OCI-LY7 (cell line): ENCODE results near the gene CNTN2. TPM values are rescaled to one million over a fixed set of nuclear protein-coding genes. Genes with fewer than 3 reads are reported as not detected.

Source experiments
- BruUV-seq: library from RNA; stranded (reverse); fragments of 400-500 nt; replicated peaks from 2 replicates; lab custom pipeline; 2021; lab: Mats Ljungman, UMichigan
- CTCF ChIA-PET: fragments of 300-600 bp; sonication (Branson Sonifier 250); formaldehyde crosslinking; loops from one replicate; lab custom pipeline; 2022; ENCODE audit warnings: antibody characterized with exemption; ENCODE audit not compliant: unreplicated experiment; lab: Charles Lee
- POLR2A ChIA-PET: fragments of 300-600 bp; sonication (Branson Sonifier 250); formaldehyde crosslinking; loops from one replicate; lab custom pipeline; 2022; ENCODE audit warnings: antibody characterized with exemption; lab: Charles Lee
- DNase-seq: peaks from one replicate; pipeline ENCODE4 v3.0.0-alpha.2; 2015; ENCODE audit warnings: low spot score
- H2AFZ ChIP-seq: fragments of 200-600 bp; sonication (generic), shearing (Covaris generic); 2 replicates; pipeline ENCODE4 v1.6.1; 2014; ENCODE audit warnings: mild to moderate bottlenecking, antibody characterized with exemption, low read length, moderate library complexity
- H3K27ac ChIP-seq: fragments of 200-600 bp; sonication (generic); 2 replicates; pipeline ENCODE4 v1.5.1; 2014; ENCODE audit warnings: mixed run types, low read depth, mild to moderate bottlenecking, moderate library complexity, low read length, inconsistent platforms; ENCODE audit not compliant: poor library complexity, severe bottlenecking
- H3K36me3 ChIP-seq: fragments of 200-600 bp; sonication (generic); 2 replicates; pipeline ENCODE4 v1.6.1; 2014; ENCODE audit warnings: mild to moderate bottlenecking, antibody characterized with exemption, low read length, moderate library complexity, mixed read lengths; ENCODE audit not compliant: insufficient read depth
- H3K4me1 ChIP-seq: fragments of 200-600 bp; sonication (generic); 2 replicates; pipeline ENCODE4 v1.5.1; 2014; ENCODE audit warnings: mild to moderate bottlenecking, low read length; ENCODE audit not compliant: insufficient read depth, poor library complexity, severe bottlenecking
- H3K4me2 ChIP-seq: fragments of 200-600 bp; sonication (generic); 2 replicates; pipeline ENCODE4 v1.6.1; 2014; ENCODE audit warnings: mild to moderate bottlenecking, low read length
- H3K4me3 ChIP-seq: fragments of 200-600 bp; sonication (generic); 2 replicates; pipeline ENCODE4 v1.5.1; 2014; ENCODE audit warnings: mild to moderate bottlenecking, low read depth, low read length; ENCODE audit not compliant: poor library complexity, severe bottlenecking
- H3K79me2 ChIP-seq: fragments of 200-600 bp; sonication (generic); 2 replicates; pipeline ENCODE4 v1.6.1; 2016; ENCODE audit warnings: low read depth, mild to moderate bottlenecking, low read length, moderate library complexity, mixed read lengths; ENCODE audit not compliant: insufficient read depth
- H3K9me2 ChIP-seq: fragments of 200-600 bp; sonication (generic); 2 replicates; pipeline ENCODE4 v1.6.1; 2016; ENCODE audit warnings: mild to moderate bottlenecking, low read length, mixed read lengths; ENCODE audit not compliant: insufficient read depth
- H3K9me3 ChIP-seq: fragments of 200-600 bp; sonication (generic); 2 replicates; pipeline ENCODE4 v1.6.1; 2014; ENCODE audit warnings: mild to moderate bottlenecking, mixed run types, low read length, mixed read lengths
- H4K20me1 ChIP-seq: fragments of 200-600 bp; sonication (generic); 2 replicates; pipeline ENCODE4 v1.6.1; 2014; ENCODE audit warnings: mild to moderate bottlenecking, antibody characterized with exemption, low read length, moderate library complexity, mixed read lengths; ENCODE audit not compliant: insufficient read depth
- CTCF ChIP-seq: fragments of 200-600 bp; sonication (generic); conservative IDR thresholded peaks from 2 replicates; pipeline ENCODE4 v1.5.1; 2014; ENCODE audit warnings: mild to moderate bottlenecking, antibody characterized with exemption, low read length, moderate library complexity, mixed read lengths
- EZH2phosphoT487 ChIP-seq: fragments of 200-600 bp; sonication (generic); IDR thresholded peaks from 2 replicates; pipeline ENCODE4 v1.6.1; 2018; ENCODE audit warnings: low read depth, borderline replicate concordance, mild to moderate bottlenecking, mixed run types, antibody characterized with exemption, low read length, moderate library complexity, mixed read lengths
- intact Hi-C: fragments of 100-400 bp; cut with micrococcal nuclease; formaldehyde crosslinking; loops from one replicate; pipeline ENCODE4 v1.10.0; 2022; ENCODE audit not compliant: unreplicated experiment
- total RNA-seq, 2 experiments: library from RNA; depleted of rRNA in 1 of 2; stranded (reverse); fragments of >200 nt in 1 of 2; shearing (Covaris generic) in 1 of 2; gene quantifications; 2 replicates each; pipeline ENCODE4 v1.2.3, GENCODE V29; 2014 to 2022

The CNTN2 gene
- total RNA-seq, 2 experiments from 2014 or later = not detected

- no peaks in the 10 kb centered on the region for H3K79me2 ChIP-seq
- no peaks in the 10 kb centered on the region for H3K9me3 ChIP-seq
- no peaks in the 10 kb centered on the region for H3K9me2 ChIP-seq
- no peaks in the 10 kb centered on the region for H3K36me3 ChIP-seq
- TF ChIP-seq EZH2phosphoT487 = no peak
- TF ChIP-seq CTCF = no peak
- CTCF ChIA-PET = no interaction called here
- H2AFZ ChIP-seq = no peak overlapping the region
- no peak overlapping the region for H3K4me3 ChIP-seq
- BruUV-seq = no TSS peak
- H3K4me2 ChIP-seq = no peak overlapping the region
- H4K20me1 ChIP-seq = no peaks in the 10 kb centered on the region
- intact Hi-C loops = no loop called here
- DNase-seq = no peak
- H3K4me1 ChIP-seq = no peaks in the 10 kb centered on the region
- POLR2A ChIA-PET = no interaction called here
- H3K27ac ChIP-seq = no peak overlapping the region
These were observed 29.9 kb downstream of the CNTN2 start for GRCh38 chr1:205072881-205073280.

- Histone ChIP-seq H3K9me2 (no peaks in the 10 kb centered on the region), H3K4me2 (no peak overlapping the region), H4K20me1 (no peaks in the 10 kb centered on the region), H3K36me3 (no peaks in the 10 kb centered on the region), H3K9me3 (no peaks in the 10 kb centered on the region), H3K4me1 (no peaks in the 10 kb centered on the region), H3K79me2 (no peaks in the 10 kb centered on the region), H3K4me3 (no peak overlapping the region), H2AFZ (no peak overlapping the region), H3K27ac (no peak overlapping the region)
- TF ChIP-seq CTCF = no peak
- TF ChIP-seq EZH2phosphoT487 = no peak
- intact Hi-C loops = no loop called here
- no TSS peak for BruUV-seq
- POLR2A ChIA-PET = no interaction called here
- CTCF ChIA-PET = no interaction called here
- no peak for DNase-seq
These were observed 30.5 kb downstream of the CNTN2 start for GRCh38 chr1:205073511-205073910.

GRCh38 chr1:205074084-205074483 lies 31.1 kb downstream of the CNTN2 start:
- H3K9me2 ChIP-seq = no peaks in the 10 kb centered on the region
- ChIA-PET CTCF (no interaction called here), POLR2A (interaction anchor here (0.6 kb wide), 1 partner anchor 166 kb away, joined by 4 read pairs; no protein-coding TSS in a partner anchor)
- H4K20me1 ChIP-seq = no peaks in the 10 kb centered on the region
- no peak overlapping the region for H3K4me3 ChIP-seq
- no peak for DNase-seq
- H3K4me2 ChIP-seq = no peak overlapping the region
- BruUV-seq = no TSS peak
- H2AFZ ChIP-seq = no peak overlapping the region
- H3K9me3 ChIP-seq = no peaks in the 10 kb centered on the region
- H3K79me2 ChIP-seq = no peaks in the 10 kb centered on the region
- no peak for TF ChIP-seq EZH2phosphoT487
- no peak overlapping the region for H3K27ac ChIP-seq
- H3K36me3 ChIP-seq = no peaks in the 10 kb centered on the region
- no peaks in the 10 kb centered on the region for H3K4me1 ChIP-seq
- intact Hi-C loops = no loop called here
